Breast epithelium (tissue), 3 donors: ENCODE results near the gene TMEM63B.

Experiments used
- POLR2A ChIP-seq: fragments of 450-650 bp; IDR thresholded peaks from one replicate; pipeline ENCODE4 v1.6.1; 2016; ENCODE audit warnings: antibody characterized with exemption, mild to moderate bottlenecking, moderate library complexity
- POLR2AphosphoS5 ChIP-seq, 3 donors: sonication (generic); formaldehyde crosslinking; IDR thresholded peaks; one replicate each; pipeline ENCODE4 v1.6.1; 2017; ENCODE audit warnings: antibody characterized with exemption in 3 of 3
- TF ChIP-seq, protein P1 (sequence below), 3 donors: fragments of 450-650 bp; IDR thresholded peaks; one replicate each; pipeline ENCODE4 v1.5.1; 2016 to 2017; ENCODE audit warnings: antibody characterized with exemption in 3 of 3, mild to moderate bottlenecking in 3 of 3, moderate library complexity in 3 of 3

DNA sequence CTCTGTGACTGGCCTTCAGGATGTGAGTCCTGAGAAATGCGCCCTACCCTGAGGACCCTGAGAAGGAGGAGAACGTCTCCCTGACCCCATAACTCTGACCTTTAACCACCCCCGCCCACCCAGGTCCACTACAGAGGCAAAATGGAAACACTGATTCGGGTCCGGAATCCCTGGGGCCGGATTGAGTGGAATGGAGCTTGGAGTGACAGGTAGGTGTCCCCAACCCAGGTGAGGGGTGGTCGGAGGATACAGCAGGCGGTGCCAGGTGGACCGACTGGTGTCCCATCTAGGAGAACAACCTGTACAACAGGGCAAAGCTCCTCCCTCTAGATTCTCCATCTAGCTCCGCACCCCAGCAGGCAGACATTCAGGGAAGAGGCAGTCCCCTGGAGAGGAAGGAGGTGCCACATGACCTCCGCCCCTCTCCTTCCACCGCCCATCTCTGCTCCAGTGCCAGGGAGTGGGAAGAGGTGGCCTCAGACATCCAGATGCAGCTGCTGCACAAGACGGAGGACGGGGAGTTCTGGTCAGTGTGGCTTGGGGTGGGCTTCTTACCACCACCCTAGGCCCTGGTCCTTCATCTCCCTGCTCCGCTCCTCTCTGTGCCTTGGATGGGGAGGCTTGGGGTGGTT is 48.9 kb downstream of the TMEM63B start:
- TF ChIP-seq, protein P1, sequence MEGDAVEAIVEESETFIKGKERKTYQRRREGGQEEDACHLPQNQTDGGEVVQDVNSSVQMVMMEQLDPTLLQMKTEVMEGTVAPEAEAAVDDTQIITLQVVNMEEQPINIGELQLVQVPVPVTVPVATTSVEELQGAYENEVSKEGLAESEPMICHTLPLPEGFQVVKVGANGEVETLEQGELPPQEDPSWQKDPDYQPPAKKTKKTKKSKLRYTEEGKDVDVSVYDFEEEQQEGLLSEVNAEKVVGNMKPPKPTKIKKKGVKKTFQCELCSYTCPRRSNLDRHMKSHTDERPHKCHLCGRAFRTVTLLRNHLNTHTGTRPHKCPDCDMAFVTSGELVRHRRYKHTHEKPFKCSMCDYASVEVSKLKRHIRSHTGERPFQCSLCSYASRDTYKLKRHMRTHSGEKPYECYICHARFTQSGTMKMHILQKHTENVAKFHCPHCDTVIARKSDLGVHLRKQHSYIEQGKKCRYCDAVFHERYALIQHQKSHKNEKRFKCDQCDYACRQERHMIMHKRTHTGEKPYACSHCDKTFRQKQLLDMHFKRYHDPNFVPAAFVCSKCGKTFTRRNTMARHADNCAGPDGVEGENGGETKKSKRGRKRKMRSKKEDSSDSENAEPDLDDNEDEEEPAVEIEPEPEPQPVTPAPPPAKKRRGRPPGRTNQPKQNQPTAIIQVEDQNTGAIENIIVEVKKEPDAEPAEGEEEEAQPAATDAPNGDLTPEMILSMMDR (IDR thresholded peaks at IDR 0.05) = no peak
- TF ChIP-seq POLR2A (no peak), POLR2AphosphoS5 (IDR thresholded peaks at IDR 0.05) (no peak)
